GM23338 (cell line): ENCODE data around the gene FBXW11. TPM values are rescaled to one million over a fixed set of nuclear protein-coding genes. Genes with fewer than 3 reads are reported as not detected.

ENCODE experiments used
- ATAC-seq: fragments of 200-7000 bp; cut with Tn5 transposase; 3 replicates; pipeline ENCODE4 v1.9.1; 2020
- DNase-seq: peaks from one replicate; pipeline ENCODE4 v3.0.0-alpha.2; 2015; ENCODE audit warnings: low spot score
- H2AFZ ChIP-seq: fragments of 200-600 bp; sonication (generic); 2 replicates; pipeline ENCODE4 v1.8.0; 2016; ENCODE audit warnings: antibody characterized with exemption, mild to moderate bottlenecking, moderate library complexity
- H3F3A ChIP-seq: fragments of 200-600 bp; sonication (generic); replicated peaks from 2 replicates; pipeline ENCODE4 v1.8.0; 2017; ENCODE audit warnings: antibody characterized with exemption, mixed run types, low read depth
- H3K27ac ChIP-seq: fragments of 200-600 bp; sonication (generic); 2 replicates; pipeline ENCODE4 v1.6.1; 2016; ENCODE audit warnings: low read depth
- H3K27me3 ChIP-seq: fragments of 200-600 bp; sonication (generic); 2 replicates; pipeline ENCODE4 v1.8.0; 2016; ENCODE audit warnings: mild to moderate bottlenecking, mixed run types, moderate library complexity; ENCODE audit not compliant: insufficient read depth
- H3K36me3 ChIP-seq: fragments of 200-600 bp; sonication (generic); 2 replicates; pipeline ENCODE4 v1.8.0; 2016; ENCODE audit warnings: mild to moderate bottlenecking; ENCODE audit not compliant: insufficient read depth
- H3K4me1 ChIP-seq: fragments of 200-600 bp; sonication (generic); 2 replicates; pipeline ENCODE4 v1.8.0; 2016; ENCODE audit warnings: mild to moderate bottlenecking, moderate library complexity; ENCODE audit not compliant: insufficient read depth
- H3K4me2 ChIP-seq: fragments of 200-600 bp; sonication (generic); 2 replicates; pipeline ENCODE4 v1.7.1; 2017; ENCODE audit warnings: mixed run types
- H3K4me3 ChIP-seq: fragments of 200-600 bp; sonication (generic); 2 replicates; pipeline ENCODE4 v1.6.1; 2016; ENCODE audit warnings: mixed run types
- H3K79me2 ChIP-seq: fragments of 200-600 bp; sonication (generic); replicated peaks from 2 replicates; pipeline ENCODE4 v1.8.0; 2017; ENCODE audit warnings: mild to moderate bottlenecking; ENCODE audit not compliant: insufficient read depth
- H3K9me2 ChIP-seq: fragments of 200-600 bp; sonication (generic); 2 replicates; pipeline ENCODE4 v1.8.0; 2017; ENCODE audit not compliant: insufficient read depth
- H4K20me1 ChIP-seq: fragments of 200-600 bp; sonication (generic); replicated peaks from 2 replicates; pipeline ENCODE4 v1.8.0; 2017; ENCODE audit warnings: mild to moderate bottlenecking; ENCODE audit not compliant: insufficient read depth
- H3K27ac Mint-ChIP-seq: 2 replicates; pipeline ENCODE4 v1.8.0; 2020; ENCODE audit warnings: inconsistent platforms, mild to moderate bottlenecking, moderate library complexity, mixed read lengths
- H3K27me3 Mint-ChIP-seq: 3 replicates; pipeline ENCODE4 v1.8.0; 2022; ENCODE audit warnings: low read depth, mild to moderate bottlenecking, moderate library complexity, mixed read lengths, inconsistent platforms; ENCODE audit not compliant: insufficient read depth, poor library complexity
- H3K36me3 Mint-ChIP-seq: 3 replicates; pipeline ENCODE4 v1.8.0; 2021; ENCODE audit warnings: low read depth, mild to moderate bottlenecking, inconsistent platforms, moderate library complexity, mixed read lengths
- H3K4me1 Mint-ChIP-seq: 3 replicates; pipeline ENCODE4 v1.8.0; 2020; ENCODE audit warnings: mild to moderate bottlenecking, inconsistent platforms, mixed read lengths
- H3K4me3 Mint-ChIP-seq: 3 replicates; pipeline ENCODE4 v1.8.0; 2021; ENCODE audit warnings: moderate library complexity, mild to moderate bottlenecking, inconsistent platforms, mixed read lengths
- H3K9me3 Mint-ChIP-seq: 3 replicates; pipeline ENCODE4 v1.8.0; 2020; ENCODE audit warnings: moderate library complexity, mild to moderate bottlenecking, inconsistent platforms, mixed read lengths
- CREB1 ChIP-seq: fragments of 250-450 bp; sonication (Bioruptor Pico); IDR thresholded peaks from 2 replicates; pipeline ENCODE4 v1.5.0; 2020; ENCODE audit warnings: low read depth, mild to moderate bottlenecking, moderate library complexity
- CTCF ChIP-seq, 2 experiments: fragments of 200-600 bp in 1 of 2; sonication (generic) in 1 of 2; conservative IDR thresholded peaks; 2 replicates each; pipeline versions ENCODE4 v1.5.1 to v1.6.1; 2016 to 2017; ENCODE audit warnings: antibody characterized with exemption in 2 of 2, low read depth in 2 of 2, mild to moderate bottlenecking in 2 of 2, moderate library complexity in 1 of 2
- ETS1 ChIP-seq: IDR thresholded peaks from 2 replicates; pipeline ENCODE4 v1.6.1; 2016; ENCODE audit warnings: antibody characterized with exemption
- JUNB ChIP-seq: IDR thresholded peaks from one replicate; pipeline ENCODE4 v1.6.1; 2016; ENCODE audit warnings: antibody characterized with exemption; ENCODE audit not compliant: unreplicated experiment
- STAT1 ChIP-seq: IDR thresholded peaks from one replicate; pipeline ENCODE4 v1.6.1; 2016; ENCODE audit warnings: antibody characterized with exemption; ENCODE audit not compliant: unreplicated experiment
- polyA plus RNA-seq: library from polyadenylated mRNA; unstranded; fragments of >200 nt; fragmentation: Nextera tagmentation; extraction: Ambion mirVana; gene quantifications from 2 replicates; pipeline ENCODE4 v1.2.1, GENCODE V29; 2016
- total RNA-seq: library from RNA; depleted of rRNA; stranded (reverse); fragments of >200 nt; shearing (Covaris generic); gene quantifications from 2 replicates; pipeline ENCODE4 v1.2.3, GENCODE V29; 2014
- TF ChIP-seq, protein P1 (sequence below): fragments of 250-450 bp; sonication (Bioruptor Pico); IDR thresholded peaks from 2 replicates; pipeline ENCODE4 v1.5.0; 2020; ENCODE audit warnings: mild to moderate bottlenecking, moderate library complexity

FBXW11 gene
- total and polyA plus RNA-seq, 2 experiments from 2014 or later, result 45.0 to 88.0 TPM

GRCh38 chr5:171934586-171934985, 71.9 kb downstream of the FBXW11 start (continued):
- TF ChIP-seq, protein P1, sequence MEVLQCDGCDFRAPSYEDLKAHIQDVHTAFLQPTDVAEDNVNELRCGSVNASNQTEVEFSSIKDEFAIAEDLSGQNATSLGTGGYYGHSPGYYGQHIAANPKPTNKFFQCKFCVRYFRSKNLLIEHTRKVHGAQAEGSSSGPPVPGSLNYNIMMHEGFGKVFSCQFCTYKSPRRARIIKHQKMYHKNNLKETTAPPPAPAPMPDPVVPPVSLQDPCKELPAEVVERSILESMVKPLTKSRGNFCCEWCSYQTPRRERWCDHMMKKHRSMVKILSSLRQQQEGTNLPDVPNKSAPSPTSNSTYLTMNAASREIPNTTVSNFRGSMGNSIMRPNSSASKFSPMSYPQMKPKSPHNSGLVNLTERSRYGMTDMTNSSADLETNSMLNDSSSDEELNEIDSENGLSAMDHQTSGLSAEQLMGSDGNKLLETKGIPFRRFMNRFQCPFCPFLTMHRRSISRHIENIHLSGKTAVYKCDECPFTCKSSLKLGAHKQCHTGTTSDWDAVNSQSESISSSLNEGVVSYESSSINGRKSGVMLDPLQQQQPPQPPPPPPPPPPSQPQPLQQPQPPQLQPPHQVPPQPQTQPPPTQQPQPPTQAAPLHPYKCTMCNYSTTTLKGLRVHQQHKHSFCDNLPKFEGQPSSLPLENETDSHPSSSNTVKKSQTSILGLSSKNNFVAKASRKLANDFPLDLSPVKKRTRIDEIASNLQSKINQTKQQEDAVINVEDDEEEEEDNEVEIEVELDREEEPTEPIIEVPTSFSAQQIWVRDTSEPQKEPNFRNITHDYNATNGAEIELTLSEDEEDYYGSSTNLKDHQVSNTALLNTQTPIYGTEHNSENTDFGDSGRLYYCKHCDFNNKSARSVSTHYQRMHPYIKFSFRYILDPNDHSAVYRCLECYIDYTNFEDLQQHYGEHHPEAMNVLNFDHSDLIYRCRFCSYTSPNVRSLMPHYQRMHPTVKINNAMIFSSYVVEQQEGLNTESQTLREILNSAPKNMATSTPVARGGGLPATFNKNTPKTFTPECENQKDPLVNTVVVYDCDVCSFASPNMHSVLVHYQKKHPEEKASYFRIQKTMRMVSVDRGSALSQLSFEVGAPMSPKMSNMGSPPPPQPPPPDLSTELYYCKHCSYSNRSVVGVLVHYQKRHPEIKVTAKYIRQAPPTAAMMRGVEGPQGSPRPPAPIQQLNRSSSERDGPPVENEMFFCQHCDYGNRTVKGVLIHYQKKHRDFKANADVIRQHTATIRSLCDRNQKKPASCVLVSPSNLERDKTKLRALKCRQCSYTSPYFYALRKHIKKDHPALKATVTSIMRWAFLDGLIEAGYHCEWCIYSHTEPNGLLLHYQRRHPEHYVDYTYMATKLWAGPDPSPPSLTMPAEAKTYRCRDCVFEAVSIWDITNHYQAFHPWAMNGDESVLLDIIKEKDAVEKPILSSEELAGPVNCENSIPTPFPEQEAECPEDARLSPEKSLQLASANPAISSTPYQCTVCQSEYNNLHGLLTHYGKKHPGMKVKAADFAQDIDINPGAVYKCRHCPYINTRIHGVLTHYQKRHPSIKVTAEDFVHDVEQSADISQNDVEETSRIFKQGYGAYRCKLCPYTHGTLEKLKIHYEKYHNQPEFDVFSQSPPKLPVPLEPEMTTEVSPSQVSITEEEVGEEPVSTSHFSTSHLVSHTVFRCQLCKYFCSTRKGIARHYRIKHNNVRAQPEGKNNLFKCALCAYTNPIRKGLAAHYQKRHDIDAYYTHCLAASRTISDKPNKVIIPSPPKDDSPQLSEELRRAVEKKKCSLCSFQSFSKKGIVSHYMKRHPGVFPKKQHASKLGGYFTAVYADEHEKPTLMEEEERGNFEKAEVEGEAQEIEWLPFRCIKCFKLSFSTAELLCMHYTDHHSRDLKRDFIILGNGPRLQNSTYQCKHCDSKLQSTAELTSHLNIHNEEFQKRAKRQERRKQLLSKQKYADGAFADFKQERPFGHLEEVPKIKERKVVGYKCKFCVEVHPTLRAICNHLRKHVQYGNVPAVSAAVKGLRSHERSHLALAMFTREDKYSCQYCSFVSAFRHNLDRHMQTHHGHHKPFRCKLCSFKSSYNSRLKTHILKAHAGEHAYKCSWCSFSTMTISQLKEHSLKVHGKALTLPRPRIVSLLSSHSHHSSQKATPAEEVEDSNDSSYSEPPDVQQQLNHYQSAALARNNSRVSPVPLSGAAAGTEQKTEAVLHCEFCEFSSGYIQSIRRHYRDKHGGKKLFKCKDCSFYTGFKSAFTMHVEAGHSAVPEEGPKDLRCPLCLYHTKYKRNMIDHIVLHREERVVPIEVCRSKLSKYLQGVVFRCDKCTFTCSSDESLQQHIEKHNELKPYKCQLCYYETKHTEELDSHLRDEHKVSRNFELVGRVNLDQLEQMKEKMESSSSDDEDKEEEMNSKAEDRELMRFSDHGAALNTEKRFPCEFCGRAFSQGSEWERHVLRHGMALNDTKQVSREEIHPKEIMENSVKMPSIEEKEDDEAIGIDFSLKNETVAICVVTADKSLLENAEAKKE (CRISPR knock-in tag), result no peak
- TF ChIP-seq STAT1, result no peak

DNA sequence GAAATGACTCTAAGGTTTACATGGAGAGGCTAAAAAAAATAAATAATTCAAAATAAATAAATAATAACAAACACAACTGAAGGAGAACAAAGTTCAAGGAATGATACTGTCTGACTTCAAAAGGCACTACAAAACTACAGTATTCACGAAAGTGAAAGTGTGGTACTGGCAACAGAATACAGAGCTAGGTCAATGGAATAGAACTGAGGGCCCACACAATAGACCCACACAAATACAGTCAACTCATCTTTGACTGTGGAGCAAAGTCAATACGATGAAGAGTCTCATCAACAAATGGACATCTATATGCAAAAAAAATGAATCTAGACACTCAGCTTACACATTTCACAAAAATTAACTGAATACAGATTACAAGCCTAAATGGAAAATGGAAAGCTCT, 75.3 kb downstream of the FBXW11 start:
- Histone ChIP-seq H4K20me1 (peaks cover 47% of the 10 kb centered on the region), H2AFZ (no peak overlapping the region), H3K36me3 (no peaks in the 10 kb centered on the region), H3K4me1 (peaks cover 18% of the 10 kb centered on the region), H3K27me3 (no peaks in the 10 kb centered on the region), H3K4me2 (no peak overlapping the region), H3K9me2 (no peaks in the 10 kb centered on the region), H3K79me2 (peaks cover 99% of the 10 kb centered on the region), H3K4me3 (no peak overlapping the region), H3K27ac (peak overlapping the region; percentile 39; the same call in 1 of the 2 replicates), H3F3A (no peaks in the 10 kb centered on the region)
- Mint-ChIP-seq H3K27me3 (no peaks in the 10 kb centered on the region), H3K9me3 (no peaks in the 10 kb centered on the region; the same call in 2 of the 3 replicates), H3K4me3 (no peak overlapping the region), H3K4me1 (peaks cover 26% of the 10 kb centered on the region), H3K27ac (no peak overlapping the region), H3K36me3 (peaks cover 20% of the 10 kb centered on the region; the same call in 2 of the 3 replicates)
- TF ChIP-seq JUNB, result no peak
- TF ChIP-seq CREB1 (CRISPR knock-in tag), result no peak
- no peak for TF ChIP-seq CTCF (conservative IDR thresholded peaks at IDR 0.05; ENCODE audit: low read depth in 2 of 2)
- TF ChIP-seq ETS1, result no peak
- ATAC-seq (no peak), DNase-seq (no peak)
